Measurements from ENCODE around the gene NRG2.

NRG2 gene

DNA sequence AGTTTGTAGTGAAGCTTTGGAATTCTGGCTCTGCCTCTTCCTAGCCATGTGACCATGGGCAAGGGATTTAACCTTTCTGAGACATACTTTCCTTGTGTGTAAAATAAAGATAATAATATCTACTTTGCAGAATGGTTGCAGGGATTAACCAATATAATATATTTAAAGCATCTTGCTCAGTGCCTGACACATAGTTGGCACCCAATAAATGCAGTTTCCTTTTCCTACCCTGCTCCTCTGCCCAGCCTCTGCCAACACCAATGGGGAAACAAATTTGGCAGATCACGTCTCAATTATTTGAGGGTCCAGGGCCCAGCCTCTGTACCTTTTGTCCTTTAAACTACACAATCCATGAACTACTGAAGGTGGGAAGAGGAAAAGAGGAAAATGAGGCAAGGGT lies 91.1 kb downstream of the NRG2 start:
- intact Hi-C loops (cut with DNase I; ENCODE audit: low total_unique reads), result no loop called here
- Histone ChIP-seq H3K27ac (no peak overlapping the region), H3K4me3 (no peak overlapping the region), H3K27me3 (no peaks in the 10 kb centered on the region), H3K9me3 (no peaks in the 10 kb centered on the region), H3K36me3 (no peaks in the 10 kb centered on the region), H3K4me1 (no peaks in the 10 kb centered on the region)
- no peak for DNase-seq
- TF ChIP-seq CTCF (IDR thresholded peaks at IDR 0.05), result no peak

DNA sequence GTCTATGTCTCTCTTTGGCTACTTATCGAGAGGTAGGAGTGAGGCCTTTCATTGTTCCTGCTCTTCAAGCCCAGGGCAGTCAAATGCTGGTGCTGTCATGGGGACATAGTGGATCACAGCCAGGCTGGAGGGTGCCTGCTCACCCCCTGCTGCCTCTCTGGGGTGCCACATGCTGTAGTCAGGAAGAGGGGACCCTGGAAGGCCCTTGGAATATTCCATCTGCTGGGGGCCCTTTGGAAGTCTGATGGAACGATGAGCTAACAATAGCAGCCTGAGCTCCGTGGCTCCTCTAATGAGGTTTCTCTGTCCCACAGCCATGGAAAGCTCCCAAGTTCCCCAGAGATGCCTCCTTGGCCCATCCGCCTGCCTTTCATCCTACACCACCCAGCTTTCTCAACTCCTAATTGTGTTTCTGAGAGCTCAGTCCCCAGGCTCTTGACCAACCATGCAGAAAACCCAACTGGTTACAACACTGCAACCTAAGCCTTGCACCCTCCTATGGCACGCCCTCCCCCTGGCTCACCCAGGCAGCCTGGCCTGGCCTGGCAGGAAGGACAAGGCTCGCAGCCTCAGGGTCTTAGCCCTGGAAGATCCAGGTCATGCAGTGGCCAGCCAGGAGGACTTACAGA lies 91.7 kb downstream of the NRG2 start:
- no peaks in the 10 kb centered on the region for H3K4me1 ChIP-seq
- no peaks in the 10 kb centered on the region for H3K36me3 ChIP-seq
- no peak overlapping the region for H3K27ac ChIP-seq
- H3K4me3 ChIP-seq, result no peak overlapping the region
- no peaks in the 10 kb centered on the region for H3K9me3 ChIP-seq
- intact Hi-C loops (cut with DNase I; ENCODE audit: low total_unique reads), result no loop called here
- no peak for DNase-seq
- H3K27me3 ChIP-seq, result no peaks in the 10 kb centered on the region
- TF ChIP-seq CTCF (IDR thresholded peaks at IDR 0.05), result no peak

GRCh38 chr5:139950436-139950835 lies 92.7 kb downstream of the NRG2 start:
- H3K27me3 ChIP-seq, result no peaks in the 10 kb centered on the region
- H3K4me3 ChIP-seq, result no peak overlapping the region
- peaks cover 0 to under 1% (median 0%) of the 10 kb centered on the region in 3 donors for H3K9me3 ChIP-seq
- DNase-seq, result no peak
- no peak overlapping the region for H3K27ac ChIP-seq
- H3K36me3 ChIP-seq, result no peaks in the 10 kb centered on the region
- H3K4me1 ChIP-seq, result no peaks in the 10 kb centered on the region
- no peak for TF ChIP-seq CTCF (IDR thresholded peaks at IDR 0.05)
- intact Hi-C loops (cut with DNase I; ENCODE audit: low total_unique reads), result no loop called here

DNA sequence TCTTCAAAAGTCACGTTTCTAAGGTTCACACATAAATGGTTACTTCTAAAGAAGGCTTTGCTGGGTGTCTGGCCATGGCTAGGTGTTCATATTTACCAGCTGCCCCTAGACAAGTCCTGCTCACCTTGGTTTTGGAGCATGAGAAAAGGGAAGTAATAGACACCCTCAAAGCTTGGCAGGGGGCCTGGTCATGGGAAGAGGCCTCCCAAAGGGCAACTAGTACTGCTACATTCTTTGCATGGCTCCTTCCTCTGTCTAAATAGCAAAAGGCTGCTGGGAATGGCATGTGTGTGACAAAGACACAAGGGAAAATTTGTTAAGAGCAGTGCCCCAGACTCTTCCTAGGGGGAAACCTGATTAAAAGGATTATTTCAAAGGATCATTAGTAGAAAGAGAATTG lies 93.4 kb downstream of the NRG2 start:
- no peak for DNase-seq

DNA sequence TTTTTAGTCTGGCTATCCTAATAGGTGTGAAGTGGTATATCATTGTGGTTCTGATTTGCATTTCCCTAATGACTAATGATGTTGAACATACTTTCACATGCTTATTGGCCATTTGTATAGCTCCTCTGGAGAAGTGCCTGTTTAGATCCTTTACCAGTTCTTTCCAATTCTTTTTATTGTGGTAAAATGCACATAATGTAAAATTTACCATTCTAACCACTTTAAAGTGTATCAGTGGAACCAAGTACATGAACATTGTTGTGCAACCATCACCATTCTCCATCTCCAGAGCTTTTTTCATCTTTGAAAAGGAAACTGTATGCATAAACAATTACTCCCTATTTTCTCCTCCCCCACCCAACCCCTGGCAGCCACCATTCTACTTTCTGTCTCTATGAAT lies 95.4 kb downstream of the NRG2 start:
- Histone ChIP-seq H3K27me3 (no peaks in the 10 kb centered on the region), H3K4me1 (no peaks in the 10 kb centered on the region), H3K9me3 (peaks cover 0 to 12% (median 4%) of the 10 kb centered on the region in 3 donors), H3K4me3 (no peak overlapping the region), H3K36me3 (no peaks in the 10 kb centered on the region), H3K27ac (no peak overlapping the region)
- DNase-seq, result no peak
- no peak for TF ChIP-seq CTCF (IDR thresholded peaks at IDR 0.05)
- intact Hi-C loops (cut with DNase I; ENCODE audit: low total_unique reads), result no loop called here

More for the DNA sequence above, 93.4 kb downstream of the NRG2 start:
- H3K27ac ChIP-seq, result no peak overlapping the region
- no peak overlapping the region for H3K4me3 ChIP-seq
- H3K27me3 ChIP-seq, result no peaks in the 10 kb centered on the region
- H3K9me3 ChIP-seq, result peaks cover 0 to 4% (median 0%) of the 10 kb centered on the region in 3 donors
- no peaks in the 10 kb centered on the region for H3K4me1 ChIP-seq
- intact Hi-C loops (cut with DNase I; ENCODE audit: low total_unique reads), result no loop called here
- no peak for TF ChIP-seq CTCF (IDR thresholded peaks at IDR 0.05)
- no peaks in the 10 kb centered on the region for H3K36me3 ChIP-seq

DNA sequence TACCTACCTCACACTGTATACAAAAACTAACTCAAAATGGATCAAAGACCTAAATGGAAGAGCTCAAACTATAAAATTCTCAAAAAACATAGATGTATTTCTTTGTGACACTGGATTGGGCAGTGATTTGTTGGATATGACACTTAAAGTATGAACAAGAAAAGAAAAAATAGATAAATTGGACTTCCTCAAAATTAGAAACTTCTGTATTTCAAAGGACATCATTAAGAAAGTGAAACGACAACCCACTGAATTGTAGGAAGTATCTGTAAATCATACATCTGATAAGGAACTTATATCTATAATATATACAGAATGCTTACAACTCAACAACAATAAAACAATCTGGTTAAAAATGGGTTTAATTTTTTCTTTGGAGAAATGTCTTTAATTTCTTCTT lies 96.7 kb downstream of the NRG2 start:
- no peaks in the 10 kb centered on the region for H3K36me3 ChIP-seq
- H3K9me3 ChIP-seq, result peaks cover 0 to 23% (median 4%) of the 10 kb centered on the region in 3 donors
- no peak for TF ChIP-seq CTCF (IDR thresholded peaks at IDR 0.05)
- no peak overlapping the region for H3K4me3 ChIP-seq
- H3K27ac ChIP-seq, result no peak overlapping the region
- DNase-seq, result no peak
- H3K4me1 ChIP-seq, result no peaks in the 10 kb centered on the region
- no peaks in the 10 kb centered on the region for H3K27me3 ChIP-seq
- intact Hi-C loops (cut with DNase I; ENCODE audit: low total_unique reads), result no loop called here

All from tibial artery (tissue), 4 donors.